ENCODE data around the gene TOGARAM2. TPM values are rescaled to one million over a fixed set of nuclear protein-coding genes. Genes with fewer than 3 reads are reported as not detected.

The TOGARAM2 gene
- total RNA-seq, 1 donor from 2014 or later, result 0.35 TPM

DNA sequence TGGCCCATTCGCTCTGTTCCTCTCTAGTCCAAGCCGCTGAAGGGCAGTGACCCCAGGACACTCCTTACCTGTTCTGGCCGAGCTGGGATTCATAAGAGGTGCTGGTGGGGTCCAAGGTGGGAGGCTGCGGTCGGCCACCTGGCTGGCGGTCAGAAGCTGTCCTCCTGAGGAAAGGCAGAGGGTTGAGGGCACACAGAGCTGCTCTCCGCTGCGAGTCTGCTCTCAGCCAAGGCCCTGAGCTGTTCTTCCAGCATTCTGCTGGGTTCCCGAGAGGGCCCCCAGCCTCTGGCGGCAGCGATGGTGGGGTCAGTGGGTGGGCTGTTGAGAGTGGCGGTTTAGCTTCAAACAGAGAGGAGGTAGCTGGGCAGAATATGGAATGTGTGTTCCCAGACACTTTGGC is 89.4 kb downstream of the TOGARAM2 start:
- H3K9me3 Mint-ChIP-seq, result no peaks in the 10 kb centered on the region
- no peaks in the 10 kb centered on the region for H3K27me3 Mint-ChIP-seq (ENCODE audit: low read depth)
- peaks cover 21% of the 10 kb centered on the region for H3K4me1 Mint-ChIP-seq
- no peak overlapping the region for H3K4me3 Mint-ChIP-seq
- H3K36me3 Mint-ChIP-seq (ENCODE audit: low read depth), result no peaks in the 10 kb centered on the region
- TF ChIP-seq, protein P1, sequence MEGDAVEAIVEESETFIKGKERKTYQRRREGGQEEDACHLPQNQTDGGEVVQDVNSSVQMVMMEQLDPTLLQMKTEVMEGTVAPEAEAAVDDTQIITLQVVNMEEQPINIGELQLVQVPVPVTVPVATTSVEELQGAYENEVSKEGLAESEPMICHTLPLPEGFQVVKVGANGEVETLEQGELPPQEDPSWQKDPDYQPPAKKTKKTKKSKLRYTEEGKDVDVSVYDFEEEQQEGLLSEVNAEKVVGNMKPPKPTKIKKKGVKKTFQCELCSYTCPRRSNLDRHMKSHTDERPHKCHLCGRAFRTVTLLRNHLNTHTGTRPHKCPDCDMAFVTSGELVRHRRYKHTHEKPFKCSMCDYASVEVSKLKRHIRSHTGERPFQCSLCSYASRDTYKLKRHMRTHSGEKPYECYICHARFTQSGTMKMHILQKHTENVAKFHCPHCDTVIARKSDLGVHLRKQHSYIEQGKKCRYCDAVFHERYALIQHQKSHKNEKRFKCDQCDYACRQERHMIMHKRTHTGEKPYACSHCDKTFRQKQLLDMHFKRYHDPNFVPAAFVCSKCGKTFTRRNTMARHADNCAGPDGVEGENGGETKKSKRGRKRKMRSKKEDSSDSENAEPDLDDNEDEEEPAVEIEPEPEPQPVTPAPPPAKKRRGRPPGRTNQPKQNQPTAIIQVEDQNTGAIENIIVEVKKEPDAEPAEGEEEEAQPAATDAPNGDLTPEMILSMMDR (conservative IDR thresholded peaks at IDR 0.05), result no peak
- no peak for DNase-seq (ENCODE audit: low read depth, low spot score)
- peak overlapping the region; percentile 35 for H3K27ac Mint-ChIP-seq (ENCODE audit: unreplicated experiment)

DNA sequence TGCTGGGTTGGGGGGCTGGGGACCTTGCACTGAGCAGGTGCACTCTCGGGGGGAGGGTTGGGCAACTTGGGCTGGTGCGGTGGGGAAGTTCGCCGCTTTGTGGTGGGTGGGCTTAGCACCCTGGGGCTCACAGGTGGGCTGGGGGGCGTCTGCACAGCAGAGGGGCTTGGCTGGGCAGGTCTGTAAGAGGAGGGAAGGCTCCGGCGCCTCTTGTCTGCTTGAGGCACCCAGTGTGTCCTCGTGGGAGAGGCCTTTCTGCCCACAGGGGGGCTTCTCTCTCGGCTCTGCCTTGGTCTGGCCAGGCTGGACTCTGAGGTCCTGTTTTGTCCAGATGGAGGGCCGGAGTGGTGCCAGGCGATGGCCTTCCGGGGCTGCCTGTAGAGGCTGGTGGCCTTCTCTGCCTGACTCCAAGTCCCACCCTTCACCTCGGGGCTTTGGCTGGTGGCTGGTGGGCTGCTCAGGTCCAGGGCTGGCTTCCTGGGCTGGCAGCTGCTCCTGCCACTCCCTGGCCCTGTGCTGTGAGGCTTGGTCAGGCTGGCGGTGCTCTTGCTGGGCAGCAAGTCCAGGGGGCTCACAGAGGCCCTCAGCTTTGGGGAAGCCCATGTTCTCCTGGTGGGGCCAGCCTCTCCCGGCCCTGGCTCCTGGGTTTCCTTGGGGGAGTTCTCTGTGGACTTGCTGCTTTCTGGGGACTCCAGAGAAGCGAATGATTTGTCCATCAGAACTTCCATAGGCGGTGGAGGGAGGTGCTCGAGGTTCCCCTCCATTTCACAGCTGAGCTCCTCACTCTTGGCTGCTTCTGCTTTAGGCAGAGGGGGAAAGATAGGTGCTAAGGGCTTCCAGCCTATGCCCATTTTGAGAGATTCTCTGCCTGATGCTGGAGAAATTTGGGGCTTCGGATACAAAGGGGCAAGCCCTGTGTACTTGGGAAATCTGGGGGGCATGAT is 90.2 kb downstream of the TOGARAM2 start:
- Mint-ChIP-seq H3K27ac (ENCODE audit: unreplicated experiment) (no peak overlapping the region), H3K4me1 (peaks cover 28% of the 10 kb centered on the region)

DNA sequence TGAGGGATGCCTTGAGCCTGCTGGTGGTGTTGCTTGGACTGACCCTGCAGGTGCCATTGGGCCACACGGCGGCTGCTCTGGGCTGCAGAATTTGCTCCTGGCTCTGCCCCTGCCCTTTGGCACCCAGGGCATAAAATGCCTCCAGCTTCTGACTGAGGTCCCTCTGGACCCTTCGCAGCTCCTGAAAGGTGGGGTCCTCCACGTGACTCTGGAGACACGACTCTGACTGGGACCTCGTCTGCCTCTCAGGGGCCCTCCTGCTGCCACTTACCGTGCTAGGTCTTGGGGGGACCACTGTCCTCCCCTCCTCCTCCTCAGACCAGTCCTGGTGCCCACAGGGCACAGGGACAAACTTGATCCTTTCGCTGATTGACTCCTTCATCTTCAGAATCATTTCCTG is 91.2 kb downstream of the TOGARAM2 start:
- Mint-ChIP-seq H3K4me1 (peaks cover 36% of the 10 kb centered on the region), H3K36me3 (ENCODE audit: low read depth) (no peaks in the 10 kb centered on the region), H3K27me3 (ENCODE audit: low read depth) (no peaks in the 10 kb centered on the region), H3K9me3 (no peaks in the 10 kb centered on the region), H3K4me3 (no peak overlapping the region), H3K27ac (ENCODE audit: unreplicated experiment) (peak overlapping the region; percentile 43)
- no peak for DNase-seq (ENCODE audit: low read depth, low spot score)
- TF ChIP-seq, protein P1 (conservative IDR thresholded peaks at IDR 0.05), result no peak

More for the DNA sequence above, 90.2 kb downstream of the TOGARAM2 start:
- H3K27me3 Mint-ChIP-seq (ENCODE audit: low read depth), result no peaks in the 10 kb centered on the region
- H3K4me3 Mint-ChIP-seq, result no peak overlapping the region
- no peaks in the 10 kb centered on the region for H3K36me3 Mint-ChIP-seq (ENCODE audit: low read depth)
- no peak for DNase-seq (ENCODE audit: low read depth, low spot score)
- no peaks in the 10 kb centered on the region for H3K9me3 Mint-ChIP-seq
- TF ChIP-seq, protein P1 (conservative IDR thresholded peaks at IDR 0.05), result no peak

DNA sequence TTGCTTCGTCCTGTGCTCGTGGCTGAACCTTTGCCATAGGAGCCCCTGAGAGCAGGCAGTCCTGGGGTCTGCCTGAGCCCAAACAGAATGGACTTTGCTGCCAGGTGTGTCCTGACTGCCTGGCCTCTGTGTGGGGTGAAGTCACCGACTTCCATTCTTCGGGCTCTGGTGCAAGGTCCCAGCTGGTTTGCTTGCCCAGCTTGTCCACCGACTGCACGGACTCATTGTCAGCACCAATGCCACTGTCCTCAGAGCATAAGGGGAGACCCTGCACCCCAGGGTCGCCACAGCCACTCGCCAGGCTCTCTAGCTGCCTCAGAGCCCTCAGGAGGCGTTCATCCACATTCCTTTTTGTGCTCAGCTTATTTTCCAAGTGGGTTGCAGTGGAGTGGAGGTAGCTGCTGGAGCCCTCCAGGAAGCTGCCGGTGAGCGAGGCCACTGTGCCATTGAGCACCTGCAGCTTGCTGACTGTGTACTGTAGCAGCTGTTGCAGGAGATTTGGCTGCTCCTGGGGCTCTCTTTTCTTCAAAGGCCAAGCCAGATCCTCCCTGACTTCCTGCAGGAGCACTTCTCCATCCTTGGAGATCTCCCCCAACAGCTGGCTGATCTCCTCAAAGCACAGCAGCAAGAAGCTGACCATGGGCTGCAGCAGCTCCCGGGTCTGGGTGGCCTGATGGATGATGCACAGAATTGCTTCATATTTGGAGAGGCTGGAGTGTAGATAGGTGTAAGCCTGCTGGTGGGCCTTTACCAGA is 92.0 kb downstream of the TOGARAM2 start:
- Mint-ChIP-seq H3K36me3 (ENCODE audit: low read depth) (peaks cover 3% of the 10 kb centered on the region), H3K9me3 (no peaks in the 10 kb centered on the region), H3K4me1 (peaks cover 36% of the 10 kb centered on the region), H3K27me3 (ENCODE audit: low read depth) (no peaks in the 10 kb centered on the region), H3K27ac (ENCODE audit: unreplicated experiment) (no peak overlapping the region), H3K4me3 (no peak overlapping the region)
- TF ChIP-seq, protein P1 (conservative IDR thresholded peaks at IDR 0.05), result no peak
- DNase-seq (ENCODE audit: low read depth, low spot score), result no peak

DNA sequence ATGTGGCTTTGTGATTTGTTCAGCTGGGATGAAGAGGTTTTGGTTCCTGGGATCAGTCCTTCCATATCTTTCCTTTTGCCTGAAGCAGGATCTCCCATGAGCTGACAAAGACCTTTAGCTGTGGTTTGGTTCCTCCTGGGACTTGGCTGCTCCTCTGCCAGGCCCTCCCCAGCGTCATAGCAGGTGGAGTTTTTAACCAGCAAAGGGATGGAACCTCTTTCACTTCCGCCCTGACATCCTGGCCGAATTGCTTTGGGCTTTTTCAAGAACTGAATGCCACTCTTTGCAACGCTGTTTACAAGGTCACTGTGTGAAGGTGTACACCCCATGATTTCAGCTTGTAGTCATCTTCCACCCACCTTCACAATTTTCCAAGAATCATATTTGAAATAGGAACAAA is 92.8 kb downstream of the TOGARAM2 start:
- Mint-ChIP-seq H3K27ac (ENCODE audit: unreplicated experiment) (peak overlapping the region; percentile 40), H3K36me3 (ENCODE audit: low read depth) (peaks cover 3% of the 10 kb centered on the region), H3K4me1 (peaks cover 36% of the 10 kb centered on the region), H3K9me3 (no peaks in the 10 kb centered on the region), H3K27me3 (ENCODE audit: low read depth) (no peaks in the 10 kb centered on the region), H3K4me3 (no peak overlapping the region)
- DNase-seq (ENCODE audit: low read depth, low spot score), result no peak
- TF ChIP-seq, protein P1 (conservative IDR thresholded peaks at IDR 0.05), result no peak

All from neural crest cell (in vitro differentiated cells).